CD4-positive, alpha-beta T cell treated with Interleukin-15 for 4 hours (primary cell): ENCODE results near the gene TMPRSS3.
"Not testable (repeated sequence)": the region's sequence is repeated elsewhere in the genome, so short reads cannot be mapped to it uniquely, and the experiment has no call there.

Source experiments
- DNase-seq: peaks from one replicate; pipeline ENCODE4 v3.0.0-alpha.2; 2020; ENCODE audit warnings: low spot score

The TMPRSS3 gene

GRCh38 chr21:42427809-42428419 is 32.1 kb upstream of the TMPRSS3 start:
- DNase-seq = no peak

GRCh38 chr21:42426876-42427480 is 31.1 kb upstream of the TMPRSS3 start:
- DNase-seq = no peak

DNA sequence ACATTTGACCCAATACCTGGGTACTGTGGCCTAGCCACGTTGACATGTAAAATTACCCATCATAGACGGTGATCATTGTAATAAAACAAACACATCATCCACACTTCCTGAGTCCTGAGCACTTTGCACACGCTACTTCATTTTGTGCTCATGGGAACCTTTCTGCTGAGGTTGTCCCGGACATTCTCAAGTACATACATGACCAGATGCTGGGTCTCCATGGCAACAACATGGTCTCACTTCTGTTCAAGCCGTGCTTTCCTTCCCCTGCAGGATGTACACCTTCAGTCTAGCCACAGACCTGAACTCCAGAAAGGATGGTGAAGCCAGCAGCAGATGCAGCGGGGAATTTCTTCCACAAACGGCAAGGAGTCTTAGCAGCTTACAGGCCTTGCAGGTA is 30.6 kb upstream of the TMPRSS3 start:
- no peak for DNase-seq

DNA sequence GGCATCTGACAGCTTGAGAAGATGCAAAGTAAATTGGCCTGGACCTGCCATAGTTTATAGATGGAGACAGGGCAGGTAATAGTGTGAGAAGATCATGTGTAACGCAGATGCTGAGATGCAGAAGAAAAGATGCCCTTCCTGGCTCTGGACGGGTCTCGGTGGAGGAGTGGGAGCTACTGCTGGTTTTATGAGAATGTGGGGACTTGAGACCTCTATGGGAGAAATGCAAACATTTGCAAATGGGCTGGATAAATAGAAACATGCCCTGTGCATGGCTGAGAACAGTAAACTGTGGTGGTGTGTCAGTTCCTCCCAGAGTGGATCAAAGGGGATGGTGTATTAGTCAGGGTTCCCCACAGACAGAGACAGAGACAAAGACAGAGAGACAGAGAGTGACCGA is 29.7 kb upstream of the TMPRSS3 start:
- DNase-seq = peak; percentile 54

DNA sequence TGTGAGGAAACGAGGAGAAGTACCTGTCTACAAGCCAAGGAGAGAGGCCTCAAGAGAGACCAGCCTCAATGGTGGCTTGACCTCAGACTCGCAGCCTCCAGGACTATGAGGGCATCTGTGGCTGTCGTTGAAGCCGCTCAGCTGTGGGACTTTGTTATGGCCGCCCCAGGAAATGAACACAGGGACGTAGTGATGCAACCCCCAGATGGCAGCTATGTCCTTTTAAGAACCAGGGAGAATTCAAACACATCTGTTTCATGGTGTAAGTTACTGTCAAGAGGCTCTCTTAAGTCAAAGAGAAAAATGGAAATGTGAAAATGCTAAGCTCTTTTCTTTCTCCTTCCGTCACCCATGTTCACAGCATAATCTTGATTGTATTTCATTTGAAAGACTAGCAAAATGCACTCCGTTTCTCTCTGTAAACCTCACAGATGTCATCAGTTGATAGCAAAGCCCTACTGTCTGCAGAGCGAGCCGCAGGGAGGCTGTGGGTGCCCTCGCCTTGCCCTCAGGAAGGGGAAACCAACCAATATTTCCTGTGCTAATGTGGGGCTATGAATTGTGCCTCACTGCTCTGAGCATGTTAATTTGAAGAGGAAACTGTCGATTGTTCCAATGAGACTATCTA is 29.2 kb upstream of the TMPRSS3 start:
- DNase-seq = peak; percentile 84

- DNase-seq = no peak
Measured at GRCh38 chr21:42423685-42424084, 27.8 kb upstream of the TMPRSS3 start.

DNA sequence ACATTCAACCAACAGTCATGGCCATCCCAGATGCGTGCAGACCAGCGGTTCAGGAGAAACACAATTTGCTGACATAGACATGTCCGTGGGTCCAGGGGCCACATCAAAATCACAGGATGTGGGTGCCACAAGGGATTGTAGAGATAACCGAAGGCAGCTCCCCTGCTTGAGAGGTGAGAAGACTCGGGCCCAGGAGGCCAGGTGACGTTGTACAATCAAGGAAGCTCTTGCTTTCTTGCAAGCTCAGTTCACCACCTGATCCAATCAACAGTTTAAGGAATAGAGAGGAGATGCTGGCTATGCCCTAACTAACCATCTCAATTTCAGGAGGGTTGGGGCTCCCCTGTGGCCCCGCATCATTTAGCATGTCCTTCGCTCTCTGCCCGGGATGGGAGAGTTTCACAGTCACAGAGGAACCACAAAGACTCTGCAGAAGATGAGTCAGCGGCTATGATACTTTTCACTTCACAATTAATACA is 27.4 kb upstream of the TMPRSS3 start:
- DNase-seq = peak; percentile 45

GRCh38 chr21:42421018-42421793 is 25.4 kb upstream of the TMPRSS3 start:
- DNase-seq = no peak

GRCh38 chr21:42419845-42420244 is 24.0 kb upstream of the TMPRSS3 start:
- no peak for DNase-seq

DNA sequence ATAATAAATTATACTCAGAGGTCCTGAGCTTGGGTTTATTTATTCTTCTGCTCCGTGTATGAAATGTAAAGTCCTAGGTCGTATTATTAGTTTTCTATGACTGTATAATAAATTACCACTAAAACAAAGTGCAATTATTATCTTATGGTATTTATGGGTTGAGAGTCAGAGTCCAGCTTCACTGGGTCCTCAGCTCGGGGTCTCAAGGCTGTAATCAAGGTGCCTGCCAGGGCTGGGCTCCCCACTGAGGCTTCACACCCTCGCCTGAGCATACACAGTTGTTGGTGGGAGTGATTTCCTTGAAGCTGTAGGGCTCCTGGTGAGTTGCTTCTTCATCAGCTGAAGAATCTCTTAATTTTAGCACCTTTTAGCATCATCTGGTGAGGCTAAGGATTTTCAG is 23.0 kb upstream of the TMPRSS3 start:
- DNase-seq = no peak

DNA sequence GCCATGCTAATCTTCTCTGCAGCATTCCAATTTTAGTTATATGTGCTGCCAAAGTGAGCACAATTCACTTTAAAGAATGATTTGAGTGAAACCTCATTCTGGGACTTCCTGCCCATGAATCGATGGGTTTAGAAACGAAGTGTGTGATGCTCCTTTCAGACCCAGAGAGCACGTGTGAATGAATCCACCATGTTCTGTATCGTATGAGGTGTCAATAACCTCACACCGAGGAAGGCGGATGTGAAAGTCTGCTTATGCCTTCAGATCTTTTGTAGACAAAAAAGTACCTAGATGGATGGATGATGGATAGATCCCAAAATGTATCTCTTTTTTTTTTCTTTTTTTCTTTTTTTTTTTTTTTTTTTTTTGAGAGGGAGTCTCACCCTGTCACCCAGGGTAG is 21.7 kb upstream of the TMPRSS3 start:
- DNase-seq = peak; percentile 38

DNA sequence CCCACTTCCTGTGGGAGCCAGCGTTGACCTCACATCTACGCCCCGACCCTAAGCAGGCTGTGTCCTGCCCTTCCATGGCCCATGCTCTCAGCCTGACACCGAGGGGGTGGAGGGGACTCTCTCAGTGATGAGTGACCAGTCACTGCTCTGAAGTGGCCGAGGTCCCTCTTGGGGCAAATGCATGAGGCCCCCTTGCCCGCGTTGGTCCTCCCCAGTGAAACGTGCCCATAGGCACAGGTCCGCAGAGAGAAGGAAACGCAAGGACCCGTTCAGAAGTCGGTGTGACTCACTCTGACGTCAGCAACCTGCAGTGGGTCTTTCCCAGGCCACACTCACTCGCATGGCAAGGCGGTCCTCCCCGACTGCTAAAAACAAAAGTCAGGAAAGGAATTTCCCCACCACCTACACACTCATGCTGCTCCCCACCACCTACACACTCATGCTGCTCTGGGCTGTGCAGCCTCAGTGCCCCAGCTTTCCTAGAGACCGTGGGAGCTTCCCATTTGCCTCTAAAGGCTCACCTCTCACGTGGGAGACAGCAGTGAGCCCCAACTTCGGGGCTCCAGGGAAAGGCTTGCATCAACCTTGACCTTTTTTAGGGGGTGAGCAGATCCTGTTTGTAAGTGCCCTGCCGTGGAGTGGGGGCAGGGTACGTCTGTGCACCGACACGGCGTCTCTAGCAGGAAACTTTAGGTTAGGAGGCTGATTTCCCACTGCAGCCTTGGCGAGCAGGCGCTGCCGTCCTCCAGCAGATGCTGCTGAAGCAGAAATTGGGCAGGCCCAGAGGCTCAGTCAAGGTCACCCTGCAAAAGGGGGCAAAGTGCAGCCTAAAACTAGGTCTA is 19.3 kb upstream of the TMPRSS3 start:
- peak; percentile 90 for DNase-seq

DNA sequence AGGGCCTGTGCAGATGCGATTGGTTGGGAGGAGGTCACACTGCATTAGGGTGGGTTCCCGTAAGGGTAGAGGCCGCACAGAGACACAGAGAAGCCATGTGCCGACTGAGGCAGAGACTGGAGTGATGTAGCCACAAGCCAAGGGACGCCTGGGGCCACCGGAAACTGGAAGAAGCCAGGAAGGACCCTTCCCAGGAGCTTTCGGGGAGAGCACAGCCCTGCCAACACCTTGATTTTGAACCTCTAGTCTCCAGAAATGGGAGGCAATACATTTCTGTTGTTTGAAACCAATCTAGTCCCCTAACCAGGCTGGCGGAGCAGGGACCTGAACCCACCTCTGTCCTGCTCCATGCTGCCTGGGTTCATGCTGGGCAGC is 18.7 kb upstream of the TMPRSS3 start:
- no peak for DNase-seq

GRCh38 chr21:42414066-42414465 is 18.2 kb upstream of the TMPRSS3 start:
- no peak for DNase-seq

DNA sequence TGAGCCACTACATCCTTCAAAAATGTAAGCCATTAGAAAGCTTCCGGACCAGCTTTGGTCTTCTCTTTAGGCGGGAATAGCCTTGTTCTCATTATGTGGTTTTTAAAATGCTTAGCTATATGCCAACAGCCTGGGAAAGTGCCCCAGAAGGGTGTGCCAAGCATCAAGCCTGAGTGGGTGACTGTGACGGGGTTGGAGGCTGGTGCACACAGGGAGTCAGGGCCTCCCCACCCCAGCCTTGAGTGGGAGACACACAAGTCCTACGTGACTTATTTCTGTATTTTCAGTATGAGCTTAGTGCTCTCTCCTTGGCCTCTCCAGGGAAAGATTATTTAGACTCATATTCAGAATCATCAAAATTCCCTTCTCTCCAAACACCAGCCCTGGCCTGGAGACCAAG is 17.6 kb upstream of the TMPRSS3 start:
- no peak for DNase-seq

DNA sequence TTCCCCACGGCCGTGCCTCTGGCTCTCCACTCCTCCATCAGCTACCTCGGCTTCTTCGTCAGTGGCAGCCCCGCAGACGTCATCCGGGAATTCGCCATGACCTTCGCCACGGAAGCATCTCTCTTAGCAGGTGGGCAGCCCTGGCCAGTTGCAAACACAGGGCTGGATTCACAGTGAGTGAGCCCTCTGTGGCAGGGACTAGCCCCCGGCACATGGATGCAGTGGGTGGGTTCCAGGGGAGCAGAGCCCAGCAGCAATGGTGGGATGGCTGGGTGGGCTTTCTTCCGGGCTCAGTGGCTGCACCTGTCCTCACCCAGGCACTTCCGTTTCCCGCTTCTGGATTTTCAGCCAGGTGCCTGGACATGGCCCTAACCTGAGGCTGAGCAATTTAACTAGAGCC is 17.2 kb upstream of the TMPRSS3 start:
- no peak for DNase-seq

GRCh38 chr21:42412636-42412933 is 16.7 kb upstream of the TMPRSS3 start:
- no peak for DNase-seq

DNA sequence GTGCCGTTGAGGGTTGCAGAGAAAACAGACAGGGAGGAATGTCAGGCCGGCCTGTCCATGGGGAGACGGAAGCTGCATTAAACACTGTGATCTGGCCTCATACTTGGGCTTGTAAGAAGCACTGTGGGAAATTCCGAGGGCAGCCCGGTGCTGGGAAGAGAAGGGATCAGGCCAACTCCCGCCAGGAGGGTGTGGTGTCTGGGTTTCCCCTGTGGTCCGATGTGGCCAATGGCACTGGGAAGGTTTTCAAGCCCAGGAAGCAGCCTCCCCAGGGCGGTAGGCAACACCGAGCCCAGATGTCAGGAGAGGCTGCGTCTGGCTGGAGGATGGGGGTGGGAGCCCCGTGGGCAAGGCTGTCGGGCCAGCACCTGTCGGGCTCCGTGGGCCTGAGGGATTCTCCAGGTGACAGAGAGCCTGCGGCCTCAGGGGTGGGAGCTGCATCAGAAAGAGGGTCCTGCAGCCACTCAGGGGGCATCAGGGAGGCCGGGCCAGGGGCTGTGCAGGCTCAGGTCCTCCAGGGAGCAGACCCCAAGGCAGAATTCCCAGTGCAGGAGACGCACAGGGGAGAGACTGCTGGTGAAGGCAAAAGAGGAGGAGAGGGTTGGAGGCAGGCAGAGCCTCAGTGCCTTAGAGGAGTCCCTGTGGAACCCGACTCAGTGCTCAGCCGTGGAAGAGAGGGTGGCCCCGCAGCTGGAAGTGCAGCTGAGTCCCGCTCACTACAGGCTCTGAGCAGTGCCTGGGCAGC is 16.2 kb upstream of the TMPRSS3 start:
- no peak for DNase-seq

GRCh38 chr21:42411197-42411869 is 15.5 kb upstream of the TMPRSS3 start:
- no peak for DNase-seq

DNA sequence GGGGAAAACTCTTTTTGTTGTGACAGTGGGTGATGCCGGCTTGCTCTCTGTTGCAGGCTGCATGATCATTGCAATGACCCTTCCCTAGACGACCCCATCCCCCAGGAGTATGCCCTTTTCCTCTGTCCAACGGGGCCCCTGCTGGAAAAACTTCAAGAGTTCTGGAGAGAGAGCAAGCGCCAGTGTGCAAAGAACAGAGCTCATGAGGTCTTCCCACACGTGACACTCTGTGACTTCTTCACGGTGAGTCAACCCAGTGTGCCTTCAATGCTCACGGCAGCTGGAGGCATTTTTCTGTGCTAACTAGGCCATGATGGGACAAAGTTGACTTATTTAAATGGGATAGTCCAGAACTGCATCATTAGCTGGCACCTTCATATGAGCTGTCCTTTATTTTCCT is 13.5 kb upstream of the TMPRSS3 start:
- no peak for DNase-seq

- DNase-seq = not testable (repeated sequence)
Measured at GRCh38 chr21:42408718-42409117, 12.9 kb upstream of the TMPRSS3 start.
